Pons (tissue), 1 donor: Measurements from ENCODE around the gene NPEPPS.
"Not testable (repeated sequence)": the region's sequence is repeated elsewhere in the genome, so short reads cannot be mapped to it uniquely, and the experiment has no call there.

Source experiments
- DNase-seq: peaks from one replicate; pipeline ENCODE4 v3.0.0-alpha.2; 2016; ENCODE audit warnings: low spot score

NPEPPS gene

GRCh38 chr17:47560517-47561043, 29.7 kb downstream of the NPEPPS start:
- not testable (repeated sequence) for DNase-seq

GRCh38 chr17:47561698-47562405, 30.9 kb downstream of the NPEPPS start:
- DNase-seq = not testable (repeated sequence)

GRCh38 chr17:47562406-47562705, 31.4 kb downstream of the NPEPPS start:
- DNase-seq = not testable (repeated sequence)

- not testable (repeated sequence) for DNase-seq
These were observed 36.4 kb downstream of the NPEPPS start for GRCh38 chr17:47567261-47567660.

- not testable (repeated sequence) for DNase-seq
These were observed 41.7 kb downstream of the NPEPPS start for GRCh38 chr17:47572561-47572960.

GRCh38 chr17:47582416-47582815, 51.5 kb downstream of the NPEPPS start:
- not testable (repeated sequence) for DNase-seq

- DNase-seq = not testable (repeated sequence)
These were observed 55.6 kb downstream of the NPEPPS start for GRCh38 chr17:47586378-47587055.

GRCh38 chr17:47593522-47593921, 62.6 kb downstream of the NPEPPS start:
- DNase-seq = not testable (repeated sequence)

GRCh38 chr17:47603830-47604597, 73.1 kb downstream of the NPEPPS start:
- DNase-seq = no peak

GRCh38 chr17:47604598-47604927, 73.7 kb downstream of the NPEPPS start:
- peak; percentile 32 for DNase-seq

- no peak for DNase-seq
These were observed 74.1 kb downstream of the NPEPPS start for GRCh38 chr17:47605011-47605410.

GRCh38 chr17:47607481-47607880, 76.6 kb downstream of the NPEPPS start:
- no peak for DNase-seq

- no peak for DNase-seq
These were observed 80.8 kb downstream of the NPEPPS start for GRCh38 chr17:47611372-47612350.

- DNase-seq = peak; percentile 59
These were observed 85.0 kb downstream of the NPEPPS start for GRCh38 chr17:47615766-47616424.

- peak; percentile 14 for DNase-seq
These were observed 87.5 kb downstream of the NPEPPS start for GRCh38 chr17:47618410-47618809.

GRCh38 chr17:47620503-47621245, 89.8 kb downstream of the NPEPPS start:
- no peak for DNase-seq

- DNase-seq = no peak
These were observed 90.6 kb downstream of the NPEPPS start for GRCh38 chr17:47621293-47622179.

- no peak for DNase-seq
These were observed 91.3 kb downstream of the NPEPPS start for GRCh38 chr17:47622180-47622549.

GRCh38 chr17:47624727-47625068, 93.8 kb downstream of the NPEPPS start:
- no peak for DNase-seq
